ENCODE data around the gene KCND3.

KCND3 gene

DNA sequence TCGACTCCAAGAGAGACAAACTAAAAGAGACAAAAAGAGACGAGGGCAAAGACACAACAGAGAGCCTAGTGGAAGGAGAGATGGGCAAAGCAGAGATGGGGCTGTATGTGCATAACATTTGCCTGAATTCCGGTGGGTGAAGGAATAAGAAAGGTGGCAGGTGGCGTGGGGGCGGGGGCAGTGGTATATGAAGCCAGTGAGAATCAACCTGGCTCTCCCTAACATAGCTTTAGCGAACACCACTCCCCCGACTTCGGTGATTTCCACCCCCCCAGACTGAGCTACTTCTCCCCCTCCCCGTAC lies 251.4 kb downstream of the KCND3 start:
- no peak for DNase-seq

DNA sequence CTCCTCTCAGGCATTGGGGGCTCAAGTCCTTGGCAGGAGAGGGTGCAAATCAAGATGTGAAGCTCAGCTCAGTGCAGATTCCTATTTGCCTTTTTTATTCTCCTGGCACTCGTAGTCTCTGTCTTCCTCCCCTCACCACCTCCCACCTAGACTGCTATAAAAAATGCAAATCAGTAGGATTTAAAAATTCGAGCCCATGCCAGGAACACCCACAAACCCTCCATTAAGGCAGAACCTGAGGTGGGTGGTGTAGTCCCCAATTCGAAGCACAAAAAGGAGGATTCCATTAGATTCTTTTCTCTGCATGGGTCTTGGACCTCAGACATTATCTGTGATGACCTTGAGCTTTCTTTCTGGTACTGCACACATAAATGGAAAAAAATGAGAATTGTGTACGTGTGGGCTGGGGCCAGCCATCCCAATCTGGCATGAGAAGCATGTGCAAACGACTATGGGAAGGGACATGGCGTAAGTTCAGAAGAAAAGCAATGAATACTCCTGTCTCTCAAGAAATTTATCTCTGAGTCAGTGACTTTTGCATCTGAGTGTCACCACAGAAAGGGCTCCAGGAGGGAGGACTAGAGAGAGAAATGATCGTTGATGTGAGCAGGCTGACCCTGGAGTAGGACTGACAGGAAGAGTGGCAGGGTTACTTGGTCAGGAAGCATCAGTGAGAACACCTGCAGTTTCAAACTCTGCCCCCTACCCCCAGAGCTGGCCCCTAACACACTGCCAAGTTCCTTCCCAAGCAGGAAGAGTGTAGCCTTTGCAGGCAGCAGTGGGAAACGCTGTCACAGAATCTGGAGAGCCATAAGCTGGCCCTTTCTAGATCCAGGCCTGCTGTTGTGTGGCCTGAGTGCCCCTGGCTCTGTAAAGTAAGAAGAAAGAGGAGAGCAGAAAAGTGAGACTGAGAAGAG lies 252.0 kb downstream of the KCND3 start:
- no peak for DNase-seq

DNA sequence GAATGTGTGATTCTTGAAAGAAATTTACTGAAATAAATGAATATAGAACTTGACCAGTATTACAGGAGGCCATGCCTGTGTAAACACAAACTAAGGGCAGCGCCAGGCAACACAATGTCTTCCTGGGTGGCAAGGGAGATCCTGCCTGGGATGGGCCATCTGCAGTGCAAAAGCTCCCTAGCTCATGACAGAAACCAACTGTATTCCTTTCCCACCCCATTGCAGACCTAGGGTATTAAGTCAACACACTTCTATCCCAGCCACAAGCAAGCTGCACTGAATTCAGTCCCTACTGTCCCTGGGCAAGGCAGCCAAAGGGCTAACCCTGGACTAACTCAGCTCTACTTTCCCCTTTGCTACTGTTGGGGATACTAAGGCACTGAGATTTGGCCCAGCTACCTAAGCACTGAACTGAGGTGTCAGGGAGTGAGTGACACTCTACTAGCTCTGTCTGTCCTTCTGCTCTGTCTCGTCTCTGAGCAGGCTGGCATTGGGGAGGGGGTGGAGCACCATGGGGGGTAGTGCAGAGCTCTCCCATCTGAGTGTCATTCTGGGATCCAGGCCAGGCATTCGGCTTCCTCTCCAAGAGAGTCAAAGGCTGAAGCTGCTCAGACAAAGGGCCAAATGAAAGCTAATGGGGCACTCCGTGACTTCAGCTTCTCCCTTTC lies 252.8 kb downstream of the KCND3 start:
- no peak for DNase-seq

DNA sequence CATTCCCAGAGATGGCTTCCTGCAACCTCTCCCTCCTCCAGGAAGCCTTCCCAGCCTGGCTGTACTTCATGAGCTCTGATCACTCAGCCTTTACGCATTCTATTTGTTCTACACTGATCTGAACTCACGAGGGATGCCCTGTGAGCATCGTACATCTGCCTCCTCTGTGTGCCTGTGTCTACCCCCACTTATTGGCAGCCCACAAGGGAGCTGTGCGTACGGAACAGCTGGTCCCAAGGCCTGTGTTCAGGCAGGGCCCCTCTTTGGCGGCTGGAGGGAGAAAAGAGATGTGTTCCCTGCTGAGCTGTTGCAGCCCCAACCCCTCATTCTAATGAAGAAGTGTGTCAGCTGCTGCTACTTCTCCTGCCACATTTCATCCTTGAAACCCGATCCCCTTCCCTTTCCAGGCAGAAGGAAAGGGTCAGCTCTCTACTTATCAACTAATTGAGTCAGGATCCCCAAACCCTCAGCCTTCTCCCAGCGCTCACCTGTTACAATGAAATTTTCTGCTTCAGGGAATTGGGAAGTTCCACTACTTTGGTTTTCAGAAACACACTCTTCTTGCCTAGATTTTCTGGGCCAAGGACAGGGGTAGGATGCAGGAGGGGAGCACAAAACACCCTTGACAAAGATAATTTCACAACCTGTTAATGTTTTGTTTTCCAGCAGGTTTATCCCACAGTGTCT lies 253.5 kb downstream of the KCND3 start:
- no peak for DNase-seq

DNA sequence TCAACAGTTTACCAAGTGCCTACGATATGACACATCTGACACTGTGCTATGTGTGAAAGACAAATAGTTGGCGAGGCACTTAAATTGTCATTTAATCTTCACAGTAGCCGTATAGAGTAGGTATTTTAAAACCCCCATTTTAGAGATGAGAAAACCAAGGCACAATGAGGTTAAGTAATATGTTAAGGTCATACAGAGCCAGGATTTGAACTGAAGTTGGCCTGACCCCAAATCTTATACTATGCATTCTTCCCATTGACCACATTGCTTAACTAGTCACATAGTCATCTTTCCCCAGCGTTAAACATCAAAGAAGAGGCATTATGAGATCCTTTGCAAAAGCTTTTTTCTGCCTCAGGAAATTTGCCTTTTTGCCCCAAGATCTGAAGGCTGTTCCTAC lies 254.1 kb downstream of the KCND3 start:
- no peak for DNase-seq

DNA sequence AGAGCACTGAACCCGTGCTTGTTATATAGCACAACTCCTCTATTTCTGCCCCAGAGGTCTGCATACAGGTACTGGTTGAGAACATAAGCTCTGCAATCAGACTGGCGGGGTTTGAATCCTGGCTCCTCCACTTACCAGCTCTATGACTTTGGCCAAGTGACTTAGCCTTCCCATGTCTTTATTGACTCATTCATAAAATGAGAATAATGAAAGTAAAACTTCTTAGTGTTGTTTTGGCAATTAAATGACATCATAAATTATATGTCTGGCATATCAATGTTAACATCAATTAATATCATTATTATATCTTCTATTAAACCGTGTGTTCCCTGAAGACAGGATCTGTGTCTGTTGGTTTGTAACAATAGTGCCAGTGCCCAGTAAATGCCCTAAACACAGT lies 254.6 kb downstream of the KCND3 start:
- DNase-seq = no peak

DNA sequence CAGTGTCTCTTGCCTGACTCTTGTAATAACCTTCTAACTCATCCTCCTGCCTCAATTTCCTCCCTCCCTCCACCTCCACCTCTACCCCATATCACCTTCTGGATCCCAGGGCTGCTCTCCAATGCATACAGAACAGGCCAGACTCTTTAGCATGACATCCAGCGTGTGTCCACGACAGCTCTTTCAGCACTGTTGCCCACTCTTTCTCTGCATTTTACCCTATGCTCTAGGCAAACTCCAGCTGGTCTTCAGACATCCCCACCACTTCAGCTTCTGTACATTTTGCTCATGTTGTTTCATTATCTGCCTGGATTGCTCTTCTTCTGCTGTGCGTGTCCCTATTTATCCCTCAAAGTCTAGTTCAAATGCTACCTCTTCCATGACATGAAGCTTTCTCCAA lies 255.0 kb downstream of the KCND3 start:
- no peak for DNase-seq

DNA sequence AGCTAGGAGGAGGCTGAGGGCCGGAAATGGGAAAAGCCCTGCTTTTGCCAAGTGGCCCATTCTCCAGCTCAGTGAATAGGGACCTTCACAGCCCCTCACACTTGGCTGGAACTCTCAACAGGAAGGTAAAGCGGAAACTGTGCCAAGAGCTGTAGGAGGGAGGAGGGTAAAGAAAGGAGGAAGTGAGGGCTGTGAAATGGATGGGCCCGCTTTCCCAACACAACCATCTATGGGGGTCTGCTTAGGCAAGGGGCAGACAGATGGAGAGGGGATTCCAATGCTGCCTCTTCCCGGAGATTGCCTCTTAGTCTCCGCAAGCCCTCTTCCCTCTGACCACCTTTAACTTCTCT lies 255.5 kb downstream of the KCND3 start:
- DNase-seq = no peak

DNA sequence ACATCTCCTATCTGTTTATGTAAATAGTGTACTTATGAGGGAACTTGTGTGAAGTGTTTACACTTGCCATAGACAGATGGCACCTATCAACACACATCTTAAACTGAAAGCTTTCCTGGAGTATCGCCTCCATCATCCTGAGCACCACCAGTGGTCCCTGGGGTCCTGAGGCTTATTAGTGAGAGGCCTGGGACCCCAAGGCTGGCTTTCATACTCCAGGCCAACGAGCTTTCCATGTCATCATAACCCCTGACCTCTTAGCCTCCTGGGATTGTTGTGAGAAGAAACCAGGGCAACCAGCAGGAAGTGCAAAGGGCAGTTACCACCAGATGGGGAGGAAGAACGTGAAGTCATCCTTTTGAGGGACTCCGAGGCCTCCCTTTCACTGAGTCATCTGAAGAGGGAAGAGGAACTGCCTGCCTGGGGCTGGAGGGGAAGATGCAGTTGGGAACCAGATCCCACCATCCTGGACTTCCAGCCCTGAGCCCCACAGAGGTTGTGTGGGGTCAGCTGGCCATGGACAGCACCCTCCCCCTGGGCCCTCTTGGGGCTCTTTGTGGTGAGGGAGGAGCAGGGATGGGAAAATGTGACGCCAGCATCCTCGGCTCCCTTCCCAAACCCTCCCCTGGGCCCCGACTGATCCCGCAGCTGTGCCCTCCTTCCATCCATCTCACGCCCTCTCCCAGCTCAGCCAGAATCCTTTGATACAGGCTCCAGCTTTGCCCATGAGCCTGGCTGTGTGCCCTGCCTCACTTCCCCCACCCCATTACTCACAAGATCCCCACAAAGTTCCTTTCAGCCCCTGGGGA lies 256.1 kb downstream of the KCND3 start:
- DNase-seq = peak; percentile 21 to 69

DNA sequence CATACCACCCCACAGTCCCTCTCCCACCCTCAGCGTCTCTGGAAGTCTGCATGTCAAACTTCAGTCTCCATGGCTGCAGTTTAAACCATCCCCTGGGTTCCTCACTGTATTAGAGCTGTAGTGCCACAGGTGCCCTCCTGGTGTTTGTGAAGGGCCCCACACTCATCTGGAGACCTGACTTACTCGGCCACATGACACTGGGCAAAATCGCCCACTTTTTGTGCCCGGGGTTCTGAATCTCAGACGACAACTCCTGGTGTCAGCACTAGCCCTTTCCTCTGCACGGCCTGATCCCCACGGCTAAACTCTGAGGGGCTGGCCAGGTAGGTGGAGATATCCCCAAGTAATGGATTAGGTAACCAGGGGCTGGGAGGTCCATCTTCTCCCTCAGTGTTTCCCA lies 256.8 kb downstream of the KCND3 start:
- DNase-seq = no peak

DNA sequence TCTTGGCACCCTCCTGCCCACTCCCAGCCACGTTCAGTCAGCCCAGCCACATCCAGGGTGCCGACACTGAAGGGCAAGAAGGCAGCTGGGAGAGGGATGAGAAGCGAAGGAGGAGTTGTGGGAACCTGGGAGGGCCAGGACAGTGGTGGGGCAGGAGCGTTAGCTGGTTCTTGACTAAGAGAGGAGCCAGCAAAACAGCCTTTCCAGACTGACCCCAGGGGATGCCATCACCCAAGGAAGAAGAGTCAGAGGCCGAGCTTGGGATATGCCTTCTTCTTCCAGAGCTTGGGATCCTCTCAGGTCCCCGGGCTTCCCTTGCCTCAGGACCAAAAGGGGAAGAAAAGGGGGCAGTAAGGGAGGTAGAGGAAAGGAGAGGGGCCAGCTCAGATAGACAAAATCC lies 257.5 kb downstream of the KCND3 start:
- no peak for DNase-seq

DNA sequence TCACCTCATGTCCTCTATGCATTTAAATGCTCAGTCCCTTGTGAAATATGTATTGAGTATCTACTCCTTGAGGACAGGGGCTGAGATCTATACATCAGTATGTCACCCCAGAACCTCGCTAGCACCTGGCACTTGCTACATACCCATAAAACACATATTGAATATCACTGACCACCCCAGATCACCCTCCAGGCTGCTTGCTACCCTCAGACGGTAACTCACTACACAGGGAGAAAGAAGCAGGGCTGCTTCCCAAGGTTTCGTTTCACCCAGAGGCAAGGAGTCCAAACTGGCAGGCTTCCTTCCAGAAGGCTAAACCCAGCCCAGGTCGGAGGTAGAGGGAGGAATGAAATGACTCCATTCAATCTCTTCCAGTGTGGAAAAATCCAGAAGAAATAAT lies 258.8 kb downstream of the KCND3 start:
- DNase-seq = no peak

DNA sequence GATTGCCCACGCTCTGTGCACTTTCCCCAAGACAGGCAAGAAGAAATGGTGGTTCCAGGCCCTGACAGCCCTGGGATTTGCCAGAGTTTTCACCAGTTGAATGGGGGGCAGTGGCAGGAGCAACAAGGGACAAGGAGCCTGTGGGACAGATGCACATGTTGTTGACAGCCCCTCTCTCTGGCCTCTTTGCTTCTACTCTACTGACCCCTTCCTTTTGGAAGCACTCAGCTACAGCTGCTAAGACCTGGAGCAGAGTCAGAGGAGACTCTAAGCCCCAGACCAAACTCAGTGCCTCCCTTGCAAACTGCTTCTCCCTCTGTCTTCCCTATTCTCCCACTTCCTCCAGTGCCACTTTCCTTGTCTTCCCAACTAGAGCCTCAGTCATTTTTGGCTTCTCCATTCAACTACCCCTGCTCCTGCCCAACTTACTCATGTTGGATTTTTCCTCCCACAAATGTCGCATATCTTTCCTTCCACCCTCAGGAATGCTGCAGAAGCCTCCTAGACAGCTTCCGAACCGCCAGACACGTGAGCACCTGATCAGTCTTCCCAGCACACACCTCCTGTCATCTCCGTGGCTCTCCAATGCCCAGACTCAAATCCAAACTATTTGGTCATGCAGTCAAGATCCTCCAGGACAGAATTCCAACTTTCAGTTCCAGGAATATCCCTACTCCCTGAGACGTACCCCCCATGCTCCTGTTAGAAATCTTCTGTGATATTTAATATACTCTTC lies 259.4 kb downstream of the KCND3 start:
- DNase-seq = no peak

DNA sequence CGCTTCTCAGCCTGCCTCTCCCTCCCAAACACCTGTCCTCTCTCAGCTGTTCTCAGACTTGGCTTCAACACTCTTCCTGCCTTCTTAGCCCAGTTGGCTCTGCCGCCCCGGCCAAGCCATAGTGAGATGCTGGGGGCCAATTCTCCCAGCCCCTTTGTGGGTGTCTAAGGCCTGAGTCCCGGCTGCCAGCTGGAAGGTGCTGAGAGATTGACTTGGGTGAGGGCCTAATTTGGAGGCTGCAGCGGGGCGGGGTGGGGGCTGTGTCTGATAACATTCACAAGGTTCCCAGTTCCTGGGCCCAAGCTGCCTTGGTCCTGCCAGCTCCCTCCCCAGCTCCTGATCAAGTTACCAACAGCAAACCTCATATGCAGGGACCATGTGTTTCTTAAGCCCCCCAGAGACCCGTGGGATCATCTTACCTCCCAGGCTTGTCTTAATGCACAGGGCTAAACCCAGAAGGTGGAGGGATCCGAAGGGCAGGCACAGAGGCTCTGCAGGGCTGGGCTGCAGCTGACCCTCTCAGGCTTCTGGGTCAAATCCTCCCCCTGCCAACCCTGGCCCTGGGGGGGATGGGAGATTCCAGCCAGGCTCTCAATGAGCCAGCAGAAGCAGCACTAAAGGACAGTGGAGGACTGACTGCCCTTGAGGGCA lies 260.1 kb downstream of the KCND3 start:
- no peak for DNase-seq

DNA sequence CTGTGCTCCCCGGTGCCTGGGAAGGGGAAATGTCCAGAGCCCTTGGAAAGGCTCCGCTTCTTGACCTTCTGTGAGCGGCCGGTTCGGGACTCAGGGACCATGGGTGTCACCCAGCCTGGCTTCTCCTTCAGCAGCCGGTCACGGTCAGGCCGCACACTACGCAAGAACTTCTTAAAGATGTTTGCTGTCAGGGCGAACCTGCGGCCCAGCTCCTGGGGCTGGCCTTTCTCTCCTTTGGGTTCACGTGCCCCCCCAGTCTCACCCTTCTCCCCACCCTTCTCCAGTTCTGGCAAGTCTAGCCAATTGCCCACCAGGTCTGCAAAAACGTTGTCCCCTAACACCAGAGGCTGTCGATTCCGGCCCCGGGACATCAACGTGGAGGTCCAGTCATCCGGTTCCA lies 262.4 kb downstream of the KCND3 start:
- no peak for DNase-seq

DNA sequence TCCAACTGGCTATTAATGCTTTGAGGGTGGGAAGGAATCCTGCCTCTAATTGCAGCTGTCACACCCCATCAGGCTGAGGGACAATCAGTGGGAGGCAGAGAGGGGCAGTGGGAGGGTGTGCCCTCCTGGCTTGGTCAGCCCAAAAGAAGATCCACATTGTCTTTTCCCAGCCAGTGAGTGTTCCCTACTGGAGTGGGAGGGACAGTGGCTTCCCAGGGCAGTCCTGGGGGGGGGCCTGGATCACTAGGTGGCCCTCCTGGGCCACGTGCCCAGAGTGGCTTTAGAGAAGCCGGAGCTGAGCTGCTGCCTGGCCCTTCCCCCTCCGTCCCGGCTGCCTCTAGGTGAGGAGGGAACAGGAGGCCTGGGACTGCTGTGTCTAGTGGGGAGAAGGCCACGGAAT lies 264.3 kb downstream of the KCND3 start:
- no peak for DNase-seq

DNA sequence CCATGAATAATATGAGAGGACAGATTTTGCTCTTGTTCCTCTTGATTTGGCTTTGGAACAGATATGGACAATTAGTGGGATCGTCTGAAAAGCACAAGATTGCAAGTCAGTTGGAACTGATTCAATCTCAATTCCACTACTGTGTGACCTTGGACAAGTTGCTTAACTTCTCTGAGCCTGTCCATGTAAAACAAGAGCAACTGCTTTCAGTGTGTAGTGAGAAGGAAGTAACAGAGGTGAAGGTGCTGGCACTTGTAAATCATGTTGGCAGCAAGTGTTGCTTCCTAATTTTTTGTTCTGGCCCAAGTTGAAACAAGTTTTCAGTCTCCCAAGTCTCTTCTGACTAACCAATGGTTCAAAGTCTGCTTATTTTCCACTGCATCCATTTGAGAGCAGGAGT lies 265.6 kb downstream of the KCND3 start:
- no peak for DNase-seq

DNA sequence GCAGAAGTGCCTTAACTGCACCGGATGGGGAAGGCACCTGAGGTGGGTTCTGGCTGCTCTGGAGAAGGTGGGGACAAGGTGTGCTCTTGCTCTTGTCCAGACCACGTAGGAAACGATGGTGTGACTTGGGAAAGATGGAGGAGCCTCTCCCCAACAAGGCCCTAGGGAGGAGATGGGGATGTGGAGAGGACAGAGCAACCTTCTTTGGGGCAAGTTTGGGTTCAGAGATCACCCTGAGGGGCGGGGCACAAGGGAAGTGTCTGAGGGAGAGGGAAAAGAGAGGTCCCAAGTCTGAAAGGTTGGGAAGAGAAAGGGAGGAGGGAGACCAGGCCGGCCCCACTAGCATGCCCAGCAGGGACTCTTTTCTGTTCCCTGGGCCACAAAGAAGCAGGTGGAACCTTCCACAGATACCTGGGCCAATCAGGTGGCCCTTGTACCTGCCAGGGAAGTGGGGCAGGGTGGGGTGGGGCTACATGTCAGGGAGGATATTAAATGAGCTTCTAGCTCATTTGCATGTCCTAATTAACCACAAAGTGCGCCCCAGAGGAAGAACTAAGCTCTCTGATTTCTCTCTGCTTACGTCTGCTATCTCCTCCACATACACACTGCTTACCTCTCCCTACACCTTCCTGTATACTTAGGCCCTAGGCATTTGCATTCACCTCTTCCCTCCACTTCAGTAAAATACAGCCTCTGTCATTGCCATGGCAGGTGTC lies 266.2 kb downstream of the KCND3 start:
- DNase-seq = peak in 1 of 2 donors; percentile 60

DNA sequence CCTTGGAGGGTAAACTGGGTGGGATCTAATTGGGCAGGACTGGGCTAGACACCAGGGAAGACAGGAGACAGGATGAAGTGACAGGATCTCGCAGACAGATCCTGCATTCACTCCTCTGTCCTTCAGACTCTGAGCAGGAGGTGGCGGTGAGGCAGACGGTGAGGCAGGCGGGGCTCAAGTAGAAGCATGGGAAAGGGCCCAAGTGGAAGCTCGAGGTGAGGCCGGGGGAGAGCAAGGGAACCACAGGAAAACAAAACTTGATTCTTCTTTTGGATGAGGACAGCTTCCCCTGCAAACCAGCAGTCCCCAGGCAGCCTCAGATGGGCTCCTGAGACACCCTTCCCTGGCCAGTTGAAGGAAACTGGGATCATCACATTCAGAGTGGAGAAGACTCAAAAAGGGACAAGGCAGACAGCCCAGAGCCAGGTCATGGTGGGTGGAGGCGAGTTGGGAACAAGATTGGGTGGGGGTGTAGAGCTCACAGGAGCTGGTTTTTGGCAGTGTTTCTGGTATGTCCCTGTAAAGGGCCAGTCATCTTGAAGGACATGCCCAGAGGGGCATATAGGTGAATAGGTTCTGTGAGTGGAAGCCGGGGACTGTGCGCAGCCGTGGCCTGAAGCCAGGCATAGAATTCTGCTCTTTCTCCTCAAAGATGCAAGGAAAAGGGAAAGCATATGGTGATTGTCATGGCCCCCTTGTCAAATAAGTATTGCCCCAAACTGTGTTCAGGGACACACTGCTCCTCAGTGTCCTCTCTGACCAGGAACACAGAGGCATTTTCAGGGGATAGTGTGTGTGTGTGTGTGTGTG lies 268.3 kb downstream of the KCND3 start:
- no peak for DNase-seq

Measured in CD4-positive, alpha-beta T cell treated with Interferon alpha-2 for 1 hour (primary cell).